ENCODE measurements around the gene MFSD1. TPM values are rescaled to one million over a fixed set of nuclear protein-coding genes. Genes with fewer than 3 reads are reported as not detected.

The MFSD1 gene
- total RNA-seq: 10 to 100 TPM; 11.2 to 17.5 TPM

GRCh38 chr3:158801696-158802408 lies at the start of gene MFSD1:
Gene MFSD1, plus strand, starts transcription at chr3:158802054. Its CDS starts 99 bp downstream, at chr3:158802153.
- H3K4me3 Mint-ChIP-seq: peak within 1 kb of the TSS; percentile 92 to 97
- H3K9me3 Mint-ChIP-seq: no peaks in the 10 kb centered on the region
- H3K4me1 Mint-ChIP-seq (ENCODE audit: low read depth): peaks cover 17% of the 10 kb centered on the region
- H3K36me3 Mint-ChIP-seq (ENCODE audit: insufficient read depth in 2 of 2): no peaks in the 10 kb centered on the region
- H3K27ac Mint-ChIP-seq: peak within 1 kb of the TSS; percentile 92
- H3K27me3 Mint-ChIP-seq (ENCODE audit: low read depth): no peaks in the 10 kb centered on the region
- DNase-seq: peak; percentile 91 to 94
- ATAC-seq (replicated peaks in 1 of 2): peak; percentile 97 to 98

- no peaks in the 10 kb centered on the region for H3K36me3 Mint-ChIP-seq (ENCODE audit: insufficient read depth in 2 of 2)
- H3K27ac Mint-ChIP-seq: no peak overlapping the region
- no peaks in the 10 kb centered on the region for H3K27me3 Mint-ChIP-seq (ENCODE audit: low read depth)
- H3K4me1 Mint-ChIP-seq (ENCODE audit: low read depth): no peaks in the 10 kb centered on the region
- H3K9me3 Mint-ChIP-seq: no peaks in the 10 kb centered on the region
- ATAC-seq (replicated peaks in 1 of 2) (no peak), DNase-seq (no peak)
- H3K4me3 Mint-ChIP-seq: no peak overlapping the region
Measured at GRCh38 chr3:158753854-158754253, 48.0 kb upstream of the MFSD1 start.

GRCh38 chr3:158755421-158755820 lies 46.4 kb upstream of the MFSD1 start:
- no peaks in the 10 kb centered on the region for H3K27me3 Mint-ChIP-seq (ENCODE audit: low read depth)
- H3K27ac Mint-ChIP-seq: no peak overlapping the region
- no peaks in the 10 kb centered on the region for H3K9me3 Mint-ChIP-seq
- ATAC-seq (replicated peaks in 1 of 2) (no peak), DNase-seq (no peak)
- no peaks in the 10 kb centered on the region for H3K36me3 Mint-ChIP-seq (ENCODE audit: insufficient read depth in 2 of 2)
- H3K4me1 Mint-ChIP-seq (ENCODE audit: low read depth): no peaks in the 10 kb centered on the region
- H3K4me3 Mint-ChIP-seq: no peak overlapping the region

GRCh38 chr3:158761350-158761749 lies 40.5 kb upstream of the MFSD1 start:
- Mint-ChIP-seq H3K4me1 (ENCODE audit: low read depth) (no peaks in the 10 kb centered on the region), H3K4me3 (no peak overlapping the region), H3K36me3 (ENCODE audit: insufficient read depth in 2 of 2) (no peaks in the 10 kb centered on the region), H3K27ac (no peak overlapping the region), H3K27me3 (ENCODE audit: low read depth) (no peaks in the 10 kb centered on the region), H3K9me3 (no peaks in the 10 kb centered on the region)
- ATAC-seq (replicated peaks in 1 of 2) (no peak), DNase-seq (no peak)

- DNase-seq (no peak), ATAC-seq (replicated peaks in 1 of 2) (no peak)
- Mint-ChIP-seq H3K4me3 (no peak overlapping the region), H3K9me3 (no peaks in the 10 kb centered on the region), H3K4me1 (ENCODE audit: low read depth) (no peaks in the 10 kb centered on the region), H3K36me3 (ENCODE audit: insufficient read depth in 2 of 2) (no peaks in the 10 kb centered on the region), H3K27ac (no peak overlapping the region), H3K27me3 (ENCODE audit: low read depth) (no peaks in the 10 kb centered on the region)
Measured at GRCh38 chr3:158762701-158763100, 39.2 kb upstream of the MFSD1 start.

- no peaks in the 10 kb centered on the region for H3K9me3 Mint-ChIP-seq
- DNase-seq: no peak
- no peaks in the 10 kb centered on the region for H3K36me3 Mint-ChIP-seq (ENCODE audit: insufficient read depth in 2 of 2)
- H3K4me1 Mint-ChIP-seq (ENCODE audit: low read depth): no peaks in the 10 kb centered on the region
- ATAC-seq (replicated peaks in 1 of 2): no peak
- no peak overlapping the region for H3K27ac Mint-ChIP-seq
- H3K27me3 Mint-ChIP-seq (ENCODE audit: low read depth): no peaks in the 10 kb centered on the region
- no peak overlapping the region for H3K4me3 Mint-ChIP-seq
Measured at GRCh38 chr3:158763421-158763820, 38.4 kb upstream of the MFSD1 start.

GRCh38 chr3:158765518-158766205 lies 36.2 kb upstream of the MFSD1 start:
- Mint-ChIP-seq H3K27me3 (ENCODE audit: low read depth) (no peaks in the 10 kb centered on the region), H3K4me1 (ENCODE audit: low read depth) (no peaks in the 10 kb centered on the region), H3K27ac (no peak overlapping the region), H3K36me3 (ENCODE audit: insufficient read depth in 2 of 2) (no peaks in the 10 kb centered on the region), H3K9me3 (no peaks in the 10 kb centered on the region), H3K4me3 (no peak overlapping the region)
- DNase-seq (no peak), ATAC-seq (replicated peaks in 1 of 2) (no peak)

GRCh38 chr3:158766364-158766763 lies 35.5 kb upstream of the MFSD1 start:
- Mint-ChIP-seq H3K4me1 (ENCODE audit: low read depth) (no peaks in the 10 kb centered on the region), H3K36me3 (ENCODE audit: insufficient read depth in 2 of 2) (no peaks in the 10 kb centered on the region), H3K27me3 (ENCODE audit: low read depth) (no peaks in the 10 kb centered on the region), H3K9me3 (no peaks in the 10 kb centered on the region), H3K27ac (no peak overlapping the region), H3K4me3 (no peak overlapping the region)
- DNase-seq (no peak), ATAC-seq (replicated peaks in 1 of 2) (no peak)

GRCh38 chr3:158768361-158768787 lies 33.5 kb upstream of the MFSD1 start:
- H3K27ac Mint-ChIP-seq: no peak overlapping the region
- H3K4me1 Mint-ChIP-seq (ENCODE audit: low read depth): no peaks in the 10 kb centered on the region
- no peaks in the 10 kb centered on the region for H3K9me3 Mint-ChIP-seq
- DNase-seq: no peak
- no peak for ATAC-seq (replicated peaks in 1 of 2)
- H3K27me3 Mint-ChIP-seq (ENCODE audit: low read depth): no peaks in the 10 kb centered on the region
- no peaks in the 10 kb centered on the region for H3K36me3 Mint-ChIP-seq (ENCODE audit: insufficient read depth in 2 of 2)
- no peak overlapping the region for H3K4me3 Mint-ChIP-seq

GRCh38 chr3:158768881-158769543 lies 32.8 kb upstream of the MFSD1 start:
- no peak for DNase-seq
- H3K36me3 Mint-ChIP-seq (ENCODE audit: insufficient read depth in 2 of 2): no peaks in the 10 kb centered on the region
- no peaks in the 10 kb centered on the region for H3K4me1 Mint-ChIP-seq (ENCODE audit: low read depth)
- no peaks in the 10 kb centered on the region for H3K27me3 Mint-ChIP-seq (ENCODE audit: low read depth)
- H3K9me3 Mint-ChIP-seq: no peaks in the 10 kb centered on the region
- ATAC-seq (replicated peaks in 1 of 2): no peak
- H3K4me3 Mint-ChIP-seq: no peak overlapping the region
- H3K27ac Mint-ChIP-seq: no peak overlapping the region

- Mint-ChIP-seq H3K9me3 (no peaks in the 10 kb centered on the region), H3K27ac (no peak overlapping the region), H3K27me3 (ENCODE audit: low read depth) (no peaks in the 10 kb centered on the region), H3K36me3 (ENCODE audit: insufficient read depth in 2 of 2) (no peaks in the 10 kb centered on the region), H3K4me3 (no peak overlapping the region), H3K4me1 (ENCODE audit: low read depth) (no peaks in the 10 kb centered on the region)
- ATAC-seq (replicated peaks in 1 of 2): no peak
- DNase-seq: no peak
Measured at GRCh38 chr3:158769549-158769948, 32.3 kb upstream of the MFSD1 start.

- H3K36me3 Mint-ChIP-seq (ENCODE audit: insufficient read depth in 2 of 2): no peaks in the 10 kb centered on the region
- H3K9me3 Mint-ChIP-seq: no peaks in the 10 kb centered on the region
- H3K4me1 Mint-ChIP-seq (ENCODE audit: low read depth): peaks cover under 1% of the 10 kb centered on the region
- DNase-seq (no peak), ATAC-seq (replicated peaks in 1 of 2) (no peak)
- no peak overlapping the region for H3K4me3 Mint-ChIP-seq
- H3K27ac Mint-ChIP-seq: no peak overlapping the region
- H3K27me3 Mint-ChIP-seq (ENCODE audit: low read depth): no peaks in the 10 kb centered on the region
Measured at GRCh38 chr3:158769952-158770740, 31.7 kb upstream of the MFSD1 start.

Data from activated T-cell treated with anti-CD3 and anti-CD28 coated beads, Interleukin-2, amount 50 U/mL, for 72 hours (primary cell).